Caco-2 (cell line): Measurements from ENCODE around the gene CD36. TPM values are rescaled to one million over a fixed set of nuclear protein-coding genes. Genes with fewer than 3 reads are reported as not detected.

Experiments
- BruUV-seq: library from RNA; stranded (reverse); fragments of 400-500 nt; replicated peaks from 2 replicates; lab custom pipeline; 2021; lab: Mats Ljungman, UMichigan
- CTCF ChIA-PET: fragments of 300-600 bp; sonication (Branson Sonifier 250); formaldehyde crosslinking; loops from one replicate; lab custom pipeline; 2022; ENCODE audit warnings: antibody characterized with exemption; lab: Charles Lee
- POLR2A ChIA-PET: fragments of 300-600 bp; sonication (Branson Sonifier 250); formaldehyde crosslinking; loops from one replicate; lab custom pipeline; 2022; ENCODE audit warnings: antibody characterized with exemption; lab: Charles Lee
- DNase-seq, 2 experiments: peaks; one replicate each; pipeline versions ENCODE4 v3.0.0 to v3.0.0-alpha.2; 2020 to 2022
- H3K27me3 ChIP-seq: replicated peaks from 2 replicates; pipeline ENCODE4 v1.6.0; 2011; ENCODE audit warnings: low read length; ENCODE audit not compliant: control insufficient read depth, insufficient read depth
- H3K36me3 ChIP-seq: 2 replicates; pipeline ENCODE4 v1.5.1; 2011; ENCODE audit warnings: low read length; ENCODE audit not compliant: control insufficient read depth, insufficient read depth
- H3K4me1 ChIP-seq: fragments of 250-450 bp; sonication (Bioruptor Pico); 2 replicates; pipeline ENCODE4 v1.5.1; 2020; ENCODE audit warnings: mild to moderate bottlenecking
- H3K4me3 ChIP-seq: 2 replicates; pipeline ENCODE4 v1.5.1; 2011; ENCODE audit warnings: low read depth, mild to moderate bottlenecking, control low read depth, low read length
- H3K9me3 ChIP-seq: fragments of 250-450 bp; sonication (Bioruptor Pico); 2 replicates; pipeline ENCODE4 v1.5.1; 2020; ENCODE audit warnings: mild to moderate bottlenecking, moderate library complexity
- H3K27ac Mint-ChIP-seq: one replicate; pipeline ENCODE4 v1.8.0; 2022; ENCODE audit warnings: mixed read lengths; ENCODE audit not compliant: unreplicated experiment
- H3K27me3 Mint-ChIP-seq: one replicate; pipeline ENCODE4 v1.8.0; 2022; ENCODE audit warnings: mixed read lengths; ENCODE audit not compliant: insufficient read depth, unreplicated experiment
- H3K36me3 Mint-ChIP-seq: one replicate; pipeline ENCODE4 v1.8.0; 2022; ENCODE audit warnings: mild to moderate bottlenecking, mixed read lengths; ENCODE audit not compliant: insufficient read depth, unreplicated experiment
- H3K4me1 Mint-ChIP-seq: one replicate; pipeline ENCODE4 v1.8.0; 2022; ENCODE audit warnings: low read depth, mixed read lengths; ENCODE audit not compliant: unreplicated experiment
- H3K4me3 Mint-ChIP-seq: one replicate; pipeline ENCODE4 v1.8.0; 2022; ENCODE audit warnings: mild to moderate bottlenecking, moderate library complexity, mixed read lengths; ENCODE audit not compliant: unreplicated experiment
- H3K9me3 Mint-ChIP-seq: one replicate; pipeline ENCODE4 v1.8.0; 2022; ENCODE audit warnings: mixed read lengths; ENCODE audit not compliant: unreplicated experiment
- CTCF ChIP-seq, 2 experiments: fragments of 200-600 bp in 1 of 2; IDR thresholded peaks; 1 replicate in 1 of 2; 2 replicates in 1 of 2; pipeline versions ENCODE4 v1.5.1 to v1.8.0; 2011 to 2022; ENCODE audit warnings: antibody characterized with exemption in 1 of 2, control low read depth in 1 of 2, inconsistent platforms in 1 of 2, low read depth in 1 of 2, low read length in 1 of 2, mild to moderate bottlenecking in 1 of 2, moderate library complexity in 1 of 2; ENCODE audit not compliant: insufficient read depth in 1 of 2, severe bottlenecking in 1 of 2, unreplicated experiment in 1 of 2
- intact Hi-C: fragments of 100-400 bp; cut with micrococcal nuclease; formaldehyde crosslinking; loops from one replicate; pipeline ENCODE4 v1.10.0; 2022; ENCODE audit not compliant: unreplicated experiment
- total RNA-seq: library from RNA; stranded (reverse); gene quantifications from 2 replicates; pipeline ENCODE4 v1.2.3, GENCODE V29; 2022

The CD36 gene
- total RNA-seq, 1 experiment from 2014 or later, result not detected

DNA sequence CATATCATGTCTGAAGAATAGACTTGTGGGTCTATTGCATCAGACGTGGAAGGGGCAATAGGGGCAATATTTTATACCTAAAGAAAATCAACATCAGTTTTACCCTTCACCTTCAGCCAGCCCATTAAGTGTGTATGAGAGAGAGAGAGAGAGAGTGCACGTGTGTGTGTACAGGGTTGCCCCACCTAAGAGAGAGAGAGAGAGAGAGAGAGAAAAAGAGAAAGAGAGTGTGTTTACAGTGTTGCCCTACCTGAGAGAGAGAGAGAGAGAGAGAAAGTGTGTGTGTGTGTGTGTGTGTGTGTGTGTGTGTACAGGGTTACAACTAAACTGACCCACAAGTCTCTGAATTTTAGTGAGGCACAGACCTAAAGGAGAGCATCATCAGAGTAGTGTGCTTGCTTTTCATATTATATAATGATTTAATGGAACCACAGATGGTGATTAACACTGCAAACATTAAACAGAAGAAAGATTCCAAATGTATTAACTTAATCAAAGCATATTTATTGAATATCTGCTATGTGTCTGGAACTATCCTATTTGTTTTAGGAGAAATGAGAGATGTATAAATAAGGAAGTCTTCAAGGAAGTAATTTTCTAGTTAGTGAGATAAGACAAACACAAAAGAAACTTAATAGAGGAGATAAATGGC, 66.8 kb downstream of the CD36 start:
- no peaks in the 10 kb centered on the region for H3K9me3 Mint-ChIP-seq
- Histone ChIP-seq H3K9me3 (no peaks in the 10 kb centered on the region), H3K4me1 (0 out of 2 replicates have a peak, but pooled peaks cover 3% of the 10 kb centered on the region), H3K4me3 (no peak overlapping the region), H3K36me3 (no peaks in the 10 kb centered on the region), H3K27me3 (no peaks in the 10 kb centered on the region)
- ChIA-PET POLR2A (no interaction called here), CTCF (no interaction called here)
- no peak overlapping the region for H3K4me3 Mint-ChIP-seq
- intact Hi-C loops, result no loop called here
- H3K4me1 Mint-ChIP-seq, result peaks cover 16% of the 10 kb centered on the region
- no TSS peak for BruUV-seq
- no peaks in the 10 kb centered on the region for H3K36me3 Mint-ChIP-seq
- H3K27me3 Mint-ChIP-seq, result no peaks in the 10 kb centered on the region
- DNase-seq, result no peak
- peak overlapping the region; percentile 14 for H3K27ac Mint-ChIP-seq
- TF ChIP-seq CTCF (IDR thresholded peaks at IDR 0.05; ENCODE audit: insufficient read depth in 1 of 2, low read depth in 1 of 2, low read length in 1 of 2, severe bottlenecking in 1 of 2, unreplicated experiment in 1 of 2), result no peak

DNA sequence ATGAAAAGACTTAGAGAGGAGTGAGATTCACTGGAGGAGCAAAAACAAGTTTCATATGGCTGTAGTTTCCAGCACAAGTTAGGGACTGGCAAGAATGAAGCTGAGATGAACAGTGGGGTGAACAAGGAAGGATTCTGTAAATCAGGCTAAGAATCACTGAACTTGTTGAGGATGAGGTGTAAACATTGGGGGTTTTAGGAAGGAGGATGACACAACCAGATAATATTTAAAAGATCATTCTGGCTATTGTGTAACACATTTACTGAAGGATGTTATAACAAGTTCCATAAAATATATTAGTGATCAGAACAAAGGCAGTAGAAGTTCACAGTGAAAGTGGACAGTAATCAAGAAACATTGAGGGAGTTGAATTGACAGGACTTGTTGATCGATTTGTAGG, 68.9 kb downstream of the CD36 start:
- intact Hi-C loops, result no loop called here
- POLR2A ChIA-PET, result no interaction called here
- Mint-ChIP-seq H3K36me3 (no peaks in the 10 kb centered on the region), H3K9me3 (no peaks in the 10 kb centered on the region), H3K27me3 (no peaks in the 10 kb centered on the region), H3K4me3 (no peak overlapping the region), H3K4me1 (peaks cover 16% of the 10 kb centered on the region), H3K27ac (no peak overlapping the region)
- DNase-seq, result no peak
- no TSS peak for BruUV-seq
- TF ChIP-seq CTCF (IDR thresholded peaks at IDR 0.05; ENCODE audit: insufficient read depth in 1 of 2, low read depth in 1 of 2, low read length in 1 of 2, severe bottlenecking in 1 of 2, unreplicated experiment in 1 of 2), result no peak
- CTCF ChIA-PET, result no interaction called here
- H3K27me3 ChIP-seq, result no peaks in the 10 kb centered on the region
- H3K36me3 ChIP-seq, result no peaks in the 10 kb centered on the region
- H3K9me3 ChIP-seq, result no peaks in the 10 kb centered on the region
- 0 out of 2 replicates have a peak, but pooled peaks cover 3% of the 10 kb centered on the region for H3K4me1 ChIP-seq
- no peak overlapping the region for H3K4me3 ChIP-seq

DNA sequence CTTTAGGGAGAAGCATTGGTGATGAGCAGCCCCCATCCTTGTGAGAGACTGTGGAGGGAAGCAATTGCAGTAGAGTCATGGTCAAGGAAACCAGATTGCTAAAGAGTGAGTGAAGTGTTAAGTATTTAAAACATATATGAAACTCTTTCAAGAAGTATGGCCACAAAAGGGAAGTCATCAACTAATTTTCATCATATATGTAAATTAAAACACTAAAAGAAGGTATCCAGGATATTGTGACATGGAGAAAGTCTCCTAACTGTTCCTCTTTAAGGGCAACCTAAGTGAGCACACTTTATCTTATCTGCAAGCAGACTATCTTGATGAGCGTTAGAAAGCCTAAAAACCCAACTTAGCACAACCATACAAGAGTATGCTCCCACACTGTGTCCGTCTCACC, 69.7 kb downstream of the CD36 start:
- DNase-seq, result no peak
- Histone ChIP-seq H3K4me3 (no peak overlapping the region), H3K4me1 (0 out of 2 replicates have a peak, but pooled peaks cover 3% of the 10 kb centered on the region), H3K36me3 (no peaks in the 10 kb centered on the region), H3K9me3 (no peaks in the 10 kb centered on the region), H3K27me3 (no peaks in the 10 kb centered on the region)
- no peaks in the 10 kb centered on the region for H3K36me3 Mint-ChIP-seq
- no peaks in the 10 kb centered on the region for H3K27me3 Mint-ChIP-seq
- no peak overlapping the region for H3K4me3 Mint-ChIP-seq
- no peak for TF ChIP-seq CTCF (IDR thresholded peaks at IDR 0.05; ENCODE audit: insufficient read depth in 1 of 2, low read depth in 1 of 2, low read length in 1 of 2, severe bottlenecking in 1 of 2, unreplicated experiment in 1 of 2)
- H3K27ac Mint-ChIP-seq, result no peak overlapping the region
- intact Hi-C loops, result no loop called here
- no TSS peak for BruUV-seq
- peaks cover 13% of the 10 kb centered on the region for H3K4me1 Mint-ChIP-seq
- POLR2A ChIA-PET, result no interaction called here
- H3K9me3 Mint-ChIP-seq, result no peaks in the 10 kb centered on the region
- CTCF ChIA-PET, result no interaction called here
